T-helper 1 cell (primary cell): ENCODE results near the gene XYLT2.
"Not testable (repeated sequence)": the region's sequence is repeated elsewhere in the genome, so short reads cannot be mapped to it uniquely, and the experiment has no call there.

Source experiments
- DNase-seq, 5 donors: peaks; one replicate each; pipeline ENCODE4 v3.0.0-alpha.2; 2012 to 2020
- total RNA-seq, 4 donors: gene quantifications; one replicate each; lab custom pipeline; 2026; lab: John Stamatoyannopoulos, UW

XYLT2 gene
- total RNA-seq = 27.6 to 40.2 (median 35.6) reads per million in 4 donors

DNA sequence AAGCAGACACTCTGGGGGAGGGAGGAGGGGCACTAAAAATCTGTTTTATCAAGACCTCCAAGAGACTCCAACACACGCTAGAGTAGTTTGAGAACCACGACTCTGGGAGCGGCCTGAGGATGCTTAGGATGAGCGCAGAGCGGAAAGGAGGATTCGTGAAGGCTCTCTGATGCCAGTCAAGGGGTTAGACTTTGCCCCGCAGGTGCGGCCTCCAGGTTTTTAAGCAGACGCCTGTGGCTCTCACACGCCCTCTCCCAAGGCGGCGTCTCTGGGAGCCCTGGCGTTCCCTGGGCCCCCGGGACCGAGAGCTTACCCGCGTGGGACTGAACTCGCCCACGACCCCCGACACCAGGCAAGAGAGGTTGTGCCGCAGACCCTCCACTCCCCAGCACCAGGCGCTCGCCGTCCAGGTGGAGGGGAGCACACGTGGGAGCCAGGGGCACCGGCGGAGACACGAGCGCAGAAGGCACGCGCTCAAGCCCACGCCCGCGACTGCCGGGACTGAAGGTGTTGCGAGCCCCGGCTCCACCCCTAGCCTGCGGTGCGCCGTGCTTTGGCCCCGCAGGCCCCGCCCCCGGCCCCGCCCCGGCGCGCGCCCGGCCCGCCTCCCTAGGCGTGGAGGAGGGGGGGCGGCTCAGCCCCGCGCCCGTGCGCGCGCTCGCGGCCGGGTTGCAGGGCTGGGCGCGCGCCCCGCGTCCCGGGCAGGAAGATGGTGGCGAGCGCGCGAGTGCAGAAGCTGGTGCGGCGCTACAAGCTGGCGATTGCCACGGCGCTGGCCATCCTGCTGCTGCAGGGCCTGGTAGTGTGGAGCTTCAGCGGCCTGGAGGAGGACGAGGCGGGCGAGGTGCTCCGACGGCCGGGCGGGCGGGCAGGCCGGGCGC is at the start of gene XYLT2:
Gene XYLT2, plus strand, starts transcription at position 695 of the 881 bp plus-strand sequence. Its CDS starts 15 bp downstream, at position 710.
- DNase-seq = peak; percentile 82 to 95 (median 87)

- peak; percentile 42 to 74 (median 64) for DNase-seq
Observed at GRCh38 chr17:50297407-50297865, 48.5 kb upstream of the XYLT2 start.

GRCh38 chr17:50298018-50298417 is 47.9 kb upstream of the XYLT2 start:
- DNase-seq = no peak

DNA sequence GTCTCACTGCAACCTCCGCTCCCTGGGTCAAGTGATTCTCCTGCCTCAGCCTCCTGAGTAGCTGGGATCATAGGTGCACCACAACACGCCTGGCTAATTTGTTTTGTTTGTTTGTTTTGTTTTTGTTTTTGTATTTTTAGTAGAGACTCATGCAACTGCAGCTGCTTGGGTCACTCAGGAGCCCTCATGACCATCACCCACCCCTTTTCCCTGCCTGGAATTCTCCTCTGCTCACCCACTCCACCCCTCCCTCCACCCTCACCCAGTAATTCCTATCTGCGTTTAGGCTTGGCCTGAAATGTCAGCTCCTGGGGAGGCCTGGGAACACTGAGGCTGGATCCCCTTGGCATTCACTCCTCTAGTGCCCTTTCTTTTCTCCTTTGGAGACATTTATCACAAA is 46.1 kb upstream of the XYLT2 start:
- DNase-seq = no peak

GRCh38 chr17:50300824-50301223 is 45.1 kb upstream of the XYLT2 start:
- DNase-seq = not testable (repeated sequence)

DNA sequence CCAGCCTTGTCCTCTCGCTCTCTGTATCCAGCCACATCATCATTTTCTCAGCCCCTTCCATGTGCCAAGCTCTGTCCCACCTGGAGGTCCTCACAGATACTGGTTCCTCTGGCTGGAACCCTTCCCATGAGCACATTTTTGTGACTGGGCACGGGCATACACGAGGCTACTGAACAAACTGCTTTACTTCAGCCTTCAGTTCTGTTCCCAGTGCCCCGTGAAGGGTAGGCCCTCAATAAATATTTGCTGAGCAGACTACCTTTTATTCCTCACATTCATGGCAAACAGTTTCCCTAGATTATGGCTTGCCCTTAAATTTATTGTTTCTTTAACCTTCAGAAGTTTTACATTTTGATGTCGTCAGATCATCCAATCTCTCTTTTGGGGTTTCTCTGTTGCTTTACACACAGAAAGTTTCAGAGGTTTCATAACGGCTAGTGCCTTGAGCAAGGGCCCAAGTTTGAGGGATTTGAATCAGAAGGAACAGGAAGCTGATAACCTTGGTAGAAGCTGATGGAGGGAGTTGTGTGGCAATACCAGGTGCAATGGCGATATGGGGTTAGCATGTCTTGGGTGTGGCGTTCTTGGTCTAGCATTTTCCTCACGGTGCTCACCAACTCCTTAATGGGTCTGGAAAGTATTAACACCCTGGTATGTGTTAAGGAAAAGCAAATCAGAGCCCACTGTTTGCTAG is 43.9 kb upstream of the XYLT2 start:
- peak in 1 of 5 donors; percentile 33 for DNase-seq

DNA sequence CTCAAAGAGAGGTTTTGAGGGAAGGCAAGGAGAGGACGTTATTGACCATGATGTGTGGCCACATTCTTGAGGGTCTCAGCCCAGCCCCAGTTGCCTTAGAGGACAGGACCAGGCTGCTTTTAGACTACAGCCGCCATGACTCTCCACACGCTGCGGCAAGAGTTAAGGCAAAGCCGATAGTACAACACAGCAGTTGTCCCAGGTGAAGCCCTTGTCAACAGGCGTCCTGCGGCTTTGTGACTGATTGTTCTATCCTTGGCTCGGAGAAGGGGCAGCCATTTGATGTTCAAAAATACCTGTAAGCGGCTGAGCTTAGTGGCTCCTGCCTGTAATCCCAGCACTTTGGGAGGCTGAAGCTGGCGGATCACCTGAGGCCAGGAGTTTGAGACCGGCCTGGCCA is 42.9 kb upstream of the XYLT2 start:
- no peak for DNase-seq

DNA sequence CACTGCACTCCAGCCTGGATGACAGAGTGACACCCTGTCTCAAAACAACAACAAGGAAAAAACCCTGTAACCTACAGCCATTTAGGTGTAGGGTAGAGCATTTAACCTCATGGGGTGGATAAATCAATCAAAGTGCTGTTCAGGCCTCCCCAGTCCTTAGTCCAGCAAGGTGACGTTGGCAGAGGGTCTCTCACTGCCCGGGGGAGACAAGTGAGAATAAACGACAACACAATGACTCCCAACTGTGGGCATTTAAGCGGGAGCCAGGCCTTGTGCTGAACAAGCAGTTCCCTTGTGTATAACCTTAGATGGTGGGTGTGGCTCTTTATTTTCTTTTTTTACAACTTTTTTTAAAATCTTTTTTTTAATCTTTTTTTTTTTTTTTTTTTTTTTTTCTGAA is 42.3 kb upstream of the XYLT2 start:
- no peak for DNase-seq

- no peak for DNase-seq
Observed at GRCh38 chr17:50304781-50305404, 41.0 kb upstream of the XYLT2 start.

DNA sequence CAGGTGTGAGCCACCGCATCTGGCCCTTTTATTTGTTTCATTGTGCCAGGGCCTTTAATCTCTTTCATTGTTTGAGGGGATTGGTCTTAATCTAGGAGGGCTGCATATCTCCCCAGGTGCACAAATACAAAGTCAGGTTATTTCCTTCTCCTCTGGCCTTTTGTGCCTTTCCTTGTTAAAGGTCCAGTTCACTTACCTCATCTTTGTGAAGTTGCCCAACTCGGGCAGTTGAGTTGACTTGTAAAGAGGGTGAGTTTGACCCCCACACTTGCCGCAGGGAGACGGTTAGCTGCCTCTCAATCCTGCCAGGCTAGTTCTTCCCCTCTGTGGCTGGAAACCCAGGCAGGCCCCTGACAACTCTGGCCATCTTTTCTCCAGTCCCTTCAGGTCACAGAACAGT is 38.3 kb upstream of the XYLT2 start:
- DNase-seq = no peak

- no peak for DNase-seq
Observed at GRCh38 chr17:50308666-50309065, 37.3 kb upstream of the XYLT2 start.

DNA sequence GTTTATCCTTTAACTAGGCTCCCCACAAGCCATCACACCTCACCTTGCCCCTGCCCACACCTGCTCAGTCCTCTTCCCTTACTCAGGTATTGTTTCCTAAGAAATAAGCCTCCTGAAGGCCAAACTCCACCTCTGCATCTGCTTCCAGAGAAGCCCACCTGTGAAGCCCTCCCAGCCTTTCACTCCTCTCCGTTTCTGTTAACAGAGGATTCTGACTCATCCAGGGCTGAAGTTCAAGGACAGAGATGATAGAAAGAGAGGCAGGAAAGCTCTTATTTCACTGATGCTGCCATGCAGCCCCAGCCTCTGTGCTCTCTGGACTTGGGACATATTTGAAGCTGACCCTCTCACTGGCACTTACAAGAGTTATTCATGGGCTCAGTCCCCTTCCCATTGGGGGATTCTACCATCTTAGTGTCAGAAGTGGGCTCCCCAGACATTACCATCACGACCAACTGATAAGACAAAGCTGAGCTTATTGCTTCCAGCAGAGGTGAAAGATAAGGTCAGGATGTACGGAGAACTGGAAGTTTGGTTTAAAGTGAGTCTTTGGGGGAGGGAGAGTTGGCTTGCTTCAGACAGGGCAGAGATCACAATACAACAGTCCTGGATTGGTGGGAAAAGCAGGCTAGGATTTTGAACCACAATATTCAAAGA is 35.3 kb upstream of the XYLT2 start:
- DNase-seq = no peak

DNA sequence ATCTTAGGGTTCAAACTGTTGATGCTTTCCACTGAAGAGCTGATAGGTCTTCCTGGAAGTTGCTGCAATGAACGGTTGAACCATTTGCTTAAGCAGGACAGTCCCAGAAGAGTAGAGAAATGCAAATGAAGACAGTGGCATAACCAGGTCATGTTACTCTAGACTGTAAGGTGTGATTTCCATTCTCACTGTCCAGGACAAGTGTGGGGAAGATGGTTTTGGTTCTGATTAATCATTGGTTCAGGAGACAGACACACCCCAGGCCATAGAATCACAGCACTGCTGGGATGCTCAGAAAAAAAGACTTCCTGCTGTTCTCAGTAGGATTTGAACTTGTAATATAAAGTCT is 34.8 kb upstream of the XYLT2 start:
- DNase-seq = peak in 1 of 5 donors; percentile 16

GRCh38 chr17:50311483-50311882 is 34.4 kb upstream of the XYLT2 start:
- no peak for DNase-seq

DNA sequence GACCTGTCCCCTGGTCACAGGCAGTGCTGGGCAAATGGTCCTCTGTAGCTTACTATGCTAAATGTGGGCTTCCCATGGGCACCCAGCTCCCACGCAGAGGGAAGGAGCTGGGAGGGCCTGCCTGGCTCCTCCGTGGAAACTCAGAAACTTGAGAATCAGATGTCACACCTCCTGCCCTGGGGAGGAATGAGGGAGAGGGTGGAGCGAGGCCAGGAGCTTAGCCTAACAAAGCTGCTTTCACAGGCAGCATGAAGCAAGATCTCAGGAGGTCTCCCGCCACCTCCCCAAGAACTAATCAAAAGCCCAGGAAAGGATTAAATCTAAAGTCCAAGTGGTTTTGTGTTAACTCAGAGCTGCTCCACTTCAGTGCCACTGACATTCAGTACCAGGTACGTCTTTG is 33.6 kb upstream of the XYLT2 start:
- DNase-seq = no peak

DNA sequence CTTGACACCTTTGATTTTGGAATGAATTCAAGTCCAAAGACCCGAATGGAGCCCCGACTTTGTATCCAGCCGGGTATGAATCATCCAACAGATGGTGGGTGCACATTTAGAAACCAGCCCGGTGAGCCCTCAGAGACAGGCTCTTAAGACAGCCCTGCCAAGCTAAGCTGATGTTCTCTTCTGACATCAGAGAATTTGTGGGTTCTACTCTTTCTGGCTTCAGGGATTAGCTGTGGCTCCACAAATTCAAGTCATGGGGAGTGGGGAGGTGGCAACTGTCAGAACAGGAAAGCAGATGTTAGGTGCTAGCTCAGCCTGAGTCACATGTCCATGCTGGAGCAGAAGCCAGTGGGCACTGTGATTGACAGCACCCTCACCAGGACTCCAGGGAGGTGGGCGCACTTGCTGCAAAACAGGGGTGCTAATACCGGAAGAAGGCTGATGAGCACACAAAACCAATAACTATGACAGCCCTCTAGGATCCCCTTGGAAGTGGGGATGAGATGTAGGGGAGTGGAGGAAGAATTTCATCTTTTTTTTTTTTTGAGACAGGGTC is 31.4 kb upstream of the XYLT2 start:
- no peak for DNase-seq

GRCh38 chr17:50316016-50316587 is 29.8 kb upstream of the XYLT2 start:
- no peak for DNase-seq

DNA sequence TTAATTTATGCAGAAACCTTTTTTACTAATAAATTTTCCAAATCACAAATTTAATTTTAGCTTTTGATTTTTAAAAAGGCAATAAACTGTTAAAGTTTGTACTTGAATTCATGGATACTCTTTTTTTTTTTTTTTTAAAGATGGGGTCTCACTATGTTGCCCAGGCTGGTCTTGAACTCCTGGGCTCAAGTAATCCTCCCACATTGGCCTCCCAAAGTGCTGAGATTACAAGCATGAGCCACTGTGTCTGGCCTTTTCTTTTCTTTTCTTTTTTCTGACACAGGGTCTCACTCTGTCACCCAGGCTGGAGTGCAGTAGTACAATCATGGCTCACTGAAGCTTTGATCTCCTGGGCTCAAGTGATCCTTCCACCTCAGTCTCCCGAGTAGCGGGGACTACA is 29.3 kb upstream of the XYLT2 start:
- DNase-seq = not testable (repeated sequence)

DNA sequence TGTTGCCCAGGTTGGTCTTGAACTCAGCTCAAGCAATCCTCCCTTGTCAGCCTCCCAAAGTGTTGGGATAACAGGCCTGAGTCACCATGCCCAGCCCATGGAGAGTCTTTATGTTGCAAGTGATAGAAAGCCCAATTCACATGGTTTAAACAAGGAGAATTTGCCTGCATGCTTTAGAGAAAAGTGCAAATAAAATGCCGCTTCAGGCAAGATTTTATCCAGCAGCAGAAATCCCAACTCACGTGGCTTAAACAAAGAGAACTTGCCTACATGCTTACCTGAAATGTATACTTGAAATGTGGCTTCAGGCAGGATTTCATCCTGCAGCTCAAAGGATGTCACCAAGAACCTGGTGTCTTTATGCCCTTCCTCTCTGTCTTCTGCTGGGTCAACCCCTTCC is 28.8 kb upstream of the XYLT2 start:
- no peak for DNase-seq

- no peak for DNase-seq
Observed at GRCh38 chr17:50318501-50319285, 27.2 kb upstream of the XYLT2 start.

DNA sequence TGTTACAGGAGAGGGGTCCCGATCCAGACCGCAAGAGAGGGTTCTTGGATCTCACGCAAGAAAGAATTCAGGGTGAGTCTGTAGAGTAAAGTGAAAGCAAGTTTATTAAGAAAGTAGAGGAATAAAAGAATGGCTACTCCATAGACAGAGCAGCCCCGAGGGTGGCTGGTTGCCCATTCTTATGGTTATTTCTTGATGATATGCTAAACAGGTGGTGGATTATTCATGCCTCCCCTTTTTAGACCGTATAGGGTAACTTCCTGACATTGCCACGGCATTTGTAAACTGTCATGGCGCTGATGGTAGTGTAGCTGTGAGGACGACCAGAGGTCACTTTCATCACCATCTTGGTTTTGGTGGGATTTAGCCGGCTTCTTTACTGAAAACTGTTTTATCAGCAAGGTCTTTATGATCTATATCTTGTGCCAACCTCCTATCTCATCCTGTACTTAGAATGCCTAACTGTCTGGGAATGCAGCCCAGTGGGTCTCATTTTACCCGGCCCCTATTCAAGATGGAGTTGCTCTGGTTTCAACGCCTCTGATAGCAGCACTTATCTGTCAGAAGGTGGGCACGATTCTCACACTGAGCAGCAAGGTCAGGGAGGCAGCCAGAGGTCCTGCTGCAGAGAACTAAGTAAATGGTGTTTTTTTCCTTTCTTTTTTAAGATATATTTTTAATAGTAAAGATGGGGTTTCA is 26.5 kb upstream of the XYLT2 start:
- no peak for DNase-seq
